ENCODE measurements around the gene TMEM229B.

TMEM229B gene

GRCh38 chr14:67444395-67444794, 44.1 kb downstream of the TMEM229B start:
- Histone ChIP-seq H3K27ac (replicated peaks) (no peak overlapping the region), H3K27me3 (ENCODE audit: insufficient read depth, poor library complexity, severe bottlenecking) (no peaks in the 10 kb centered on the region), H3K4me3 (replicated peaks; ENCODE audit: insufficient read depth, low read length) (no peak overlapping the region)
- TF ChIP-seq REST (IDR thresholded peaks at IDR 0.05; ENCODE audit: insufficient replicate concordance, low read depth) (no peak), POLR2AphosphoS5 (IDR thresholded peaks at IDR 0.05; ENCODE audit: low read depth) (no peak), GABPA (IDR thresholded peaks at IDR 0.05; ENCODE audit: low read depth) (no peak), SPI1 (IDR thresholded peaks at IDR 0.05; ENCODE audit: borderline replicate concordance, low read depth) (no peak)
- TF ChIP-seq, protein P1, sequence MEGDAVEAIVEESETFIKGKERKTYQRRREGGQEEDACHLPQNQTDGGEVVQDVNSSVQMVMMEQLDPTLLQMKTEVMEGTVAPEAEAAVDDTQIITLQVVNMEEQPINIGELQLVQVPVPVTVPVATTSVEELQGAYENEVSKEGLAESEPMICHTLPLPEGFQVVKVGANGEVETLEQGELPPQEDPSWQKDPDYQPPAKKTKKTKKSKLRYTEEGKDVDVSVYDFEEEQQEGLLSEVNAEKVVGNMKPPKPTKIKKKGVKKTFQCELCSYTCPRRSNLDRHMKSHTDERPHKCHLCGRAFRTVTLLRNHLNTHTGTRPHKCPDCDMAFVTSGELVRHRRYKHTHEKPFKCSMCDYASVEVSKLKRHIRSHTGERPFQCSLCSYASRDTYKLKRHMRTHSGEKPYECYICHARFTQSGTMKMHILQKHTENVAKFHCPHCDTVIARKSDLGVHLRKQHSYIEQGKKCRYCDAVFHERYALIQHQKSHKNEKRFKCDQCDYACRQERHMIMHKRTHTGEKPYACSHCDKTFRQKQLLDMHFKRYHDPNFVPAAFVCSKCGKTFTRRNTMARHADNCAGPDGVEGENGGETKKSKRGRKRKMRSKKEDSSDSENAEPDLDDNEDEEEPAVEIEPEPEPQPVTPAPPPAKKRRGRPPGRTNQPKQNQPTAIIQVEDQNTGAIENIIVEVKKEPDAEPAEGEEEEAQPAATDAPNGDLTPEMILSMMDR (IDR thresholded peaks at IDR 0.05; ENCODE audit: insufficient read depth, low read length) = no peak
- DNase-seq (ENCODE audit: low read depth in 1 of 2, low spot score in 1 of 2) = no peak

- no peak for DNase-seq (ENCODE audit: low read depth in 1 of 2, low spot score in 1 of 2)
- no peak overlapping the region for H3K4me3 ChIP-seq (replicated peaks; ENCODE audit: insufficient read depth, low read length)
- no peak for TF ChIP-seq POLR2AphosphoS5 (IDR thresholded peaks at IDR 0.05; ENCODE audit: low read depth)
- no peak for TF ChIP-seq REST (IDR thresholded peaks at IDR 0.05; ENCODE audit: insufficient replicate concordance, low read depth)
- no peak for TF ChIP-seq GABPA (IDR thresholded peaks at IDR 0.05; ENCODE audit: low read depth)
- TF ChIP-seq, protein P1 (IDR thresholded peaks at IDR 0.05; ENCODE audit: insufficient read depth, low read length) = no peak
- no peak for TF ChIP-seq SPI1 (IDR thresholded peaks at IDR 0.05; ENCODE audit: borderline replicate concordance, low read depth)
- no peak overlapping the region for H3K27ac ChIP-seq (replicated peaks)
- no peaks in the 10 kb centered on the region for H3K27me3 ChIP-seq (ENCODE audit: insufficient read depth, poor library complexity, severe bottlenecking)
These were observed 46.2 kb downstream of the TMEM229B start for GRCh38 chr14:67442139-67442906.

- no peak for DNase-seq (ENCODE audit: low read depth in 1 of 2, low spot score in 1 of 2)
- H3K4me3 ChIP-seq (replicated peaks; ENCODE audit: insufficient read depth, low read length) = no peak overlapping the region
- no peak overlapping the region for H3K27ac ChIP-seq (replicated peaks)
- H3K27me3 ChIP-seq (ENCODE audit: insufficient read depth, poor library complexity, severe bottlenecking) = no peaks in the 10 kb centered on the region
- TF ChIP-seq GABPA (IDR thresholded peaks at IDR 0.05; ENCODE audit: low read depth) (no peak), SPI1 (IDR thresholded peaks at IDR 0.05; ENCODE audit: borderline replicate concordance, low read depth) (no peak), POLR2AphosphoS5 (IDR thresholded peaks at IDR 0.05; ENCODE audit: low read depth) (no peak), REST (IDR thresholded peaks at IDR 0.05; ENCODE audit: insufficient replicate concordance, low read depth) (no peak)
- TF ChIP-seq, protein P1 (IDR thresholded peaks at IDR 0.05; ENCODE audit: insufficient read depth, low read length) = no peak
These were observed 46.8 kb downstream of the TMEM229B start for GRCh38 chr14:67441672-67442071.
